Measurements from ENCODE around the gene OR52M1. TPM values are rescaled to one million over a fixed set of nuclear protein-coding genes. Genes with fewer than 3 reads are reported as not detected.

Gene OR52M1
- total RNA-seq, 1 donor from 2014 or later: not detected

DNA sequence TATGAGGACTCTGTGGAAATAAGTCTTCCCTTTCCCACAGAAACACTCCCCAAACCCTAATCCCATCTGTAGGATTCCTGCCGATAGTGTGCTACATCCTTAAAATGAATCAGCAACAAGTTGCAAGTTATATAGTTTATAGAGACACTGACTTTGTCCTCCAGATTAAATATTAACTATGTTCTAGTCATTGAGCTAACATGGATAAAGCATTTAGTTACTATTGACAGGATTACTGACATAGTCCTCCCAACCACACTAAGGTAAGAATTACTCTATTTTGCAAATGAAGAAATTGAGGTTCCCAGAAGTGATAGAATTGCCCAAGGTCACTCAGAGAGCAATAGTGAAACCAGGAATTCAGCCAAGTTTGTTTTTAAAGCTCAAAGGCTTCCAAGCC lies 1.9 kb downstream of the OR52M1 start:
- Histone ChIP-seq H3K4me3 (no peak overlapping the region), H3K9me3 (no peaks in the 10 kb centered on the region), H3K27ac (no peak overlapping the region), H3K27me3 (no peaks in the 10 kb centered on the region), H3K36me3 (no peaks in the 10 kb centered on the region), H3K4me1 (no peaks in the 10 kb centered on the region)
- TF ChIP-seq POLR2A (IDR thresholded peaks at IDR 0.05) (no peak), POLR2AphosphoS5 (IDR thresholded peaks at IDR 0.05; ENCODE audit: insufficient read depth in 1 of 2, low read depth in 1 of 2) (no peak)
- TF ChIP-seq, protein P1, sequence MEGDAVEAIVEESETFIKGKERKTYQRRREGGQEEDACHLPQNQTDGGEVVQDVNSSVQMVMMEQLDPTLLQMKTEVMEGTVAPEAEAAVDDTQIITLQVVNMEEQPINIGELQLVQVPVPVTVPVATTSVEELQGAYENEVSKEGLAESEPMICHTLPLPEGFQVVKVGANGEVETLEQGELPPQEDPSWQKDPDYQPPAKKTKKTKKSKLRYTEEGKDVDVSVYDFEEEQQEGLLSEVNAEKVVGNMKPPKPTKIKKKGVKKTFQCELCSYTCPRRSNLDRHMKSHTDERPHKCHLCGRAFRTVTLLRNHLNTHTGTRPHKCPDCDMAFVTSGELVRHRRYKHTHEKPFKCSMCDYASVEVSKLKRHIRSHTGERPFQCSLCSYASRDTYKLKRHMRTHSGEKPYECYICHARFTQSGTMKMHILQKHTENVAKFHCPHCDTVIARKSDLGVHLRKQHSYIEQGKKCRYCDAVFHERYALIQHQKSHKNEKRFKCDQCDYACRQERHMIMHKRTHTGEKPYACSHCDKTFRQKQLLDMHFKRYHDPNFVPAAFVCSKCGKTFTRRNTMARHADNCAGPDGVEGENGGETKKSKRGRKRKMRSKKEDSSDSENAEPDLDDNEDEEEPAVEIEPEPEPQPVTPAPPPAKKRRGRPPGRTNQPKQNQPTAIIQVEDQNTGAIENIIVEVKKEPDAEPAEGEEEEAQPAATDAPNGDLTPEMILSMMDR (IDR thresholded peaks at IDR 0.05): no peak
- DNase-seq (ENCODE audit: extremely low spot score in 2 of 2): no peak
- intact Hi-C loops (cut with DNase I): no loop called here

DNA sequence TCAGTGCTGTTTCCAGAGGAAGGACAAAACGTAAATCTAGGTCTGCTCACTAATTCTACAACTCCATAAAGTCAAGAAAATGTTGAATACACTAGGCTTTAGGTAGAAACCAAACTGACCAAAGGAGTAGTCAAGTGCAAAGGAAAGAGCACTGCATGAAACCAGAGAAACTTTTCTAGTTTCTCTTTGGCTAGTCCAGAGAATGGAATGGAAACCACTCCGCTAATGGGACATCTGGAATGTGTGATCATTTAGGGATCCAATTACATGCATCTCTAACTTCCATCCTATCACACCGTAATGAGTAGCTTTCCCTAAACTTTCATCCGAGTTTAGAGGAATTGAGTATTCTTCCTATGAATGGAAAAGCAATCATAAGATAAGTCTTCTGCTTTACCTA lies 2.4 kb downstream of the OR52M1 start:
- no peaks in the 10 kb centered on the region for H3K4me1 ChIP-seq
- H3K9me3 ChIP-seq: no peaks in the 10 kb centered on the region
- no peaks in the 10 kb centered on the region for H3K36me3 ChIP-seq
- H3K4me3 ChIP-seq: no peak overlapping the region
- no peak for DNase-seq (ENCODE audit: extremely low spot score in 2 of 2)
- no peak overlapping the region for H3K27ac ChIP-seq
- no peaks in the 10 kb centered on the region for H3K27me3 ChIP-seq
- no peak for TF ChIP-seq POLR2AphosphoS5 (IDR thresholded peaks at IDR 0.05; ENCODE audit: insufficient read depth in 1 of 2, low read depth in 1 of 2)
- TF ChIP-seq, protein P1 (IDR thresholded peaks at IDR 0.05): no peak
- TF ChIP-seq POLR2A (IDR thresholded peaks at IDR 0.05): no peak
- intact Hi-C loops (cut with DNase I): no loop called here

DNA sequence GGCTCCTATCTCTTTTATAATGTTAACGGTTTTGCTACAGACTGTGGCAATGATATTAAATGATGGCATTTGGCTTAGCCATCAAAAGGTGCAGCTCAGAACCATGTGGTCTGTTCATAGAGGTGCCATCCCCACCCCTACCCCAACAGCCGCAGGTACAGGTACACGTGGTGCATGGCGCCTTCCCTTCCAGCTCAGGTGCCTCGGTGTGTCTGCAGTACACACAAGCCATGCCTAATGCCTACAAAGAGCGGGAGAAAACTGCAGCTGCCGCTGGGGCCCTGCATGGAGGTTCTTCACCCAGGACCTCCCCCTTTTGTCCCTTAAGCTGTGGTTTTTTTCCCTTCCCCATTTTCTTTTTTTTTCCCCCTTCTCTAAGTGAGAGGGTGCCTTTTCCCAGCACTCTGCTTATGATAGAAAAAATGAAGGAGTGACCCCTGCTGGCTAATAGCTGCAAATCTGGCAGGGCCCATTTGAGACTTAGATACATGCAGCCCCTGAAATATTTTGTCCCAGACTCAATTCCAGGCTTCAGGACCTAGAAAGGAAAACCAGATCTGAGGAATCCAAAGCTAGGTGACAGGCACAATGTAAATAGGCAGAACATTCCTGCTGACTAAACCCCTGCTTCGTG lies 6.5 kb downstream of the OR52M1 start:
- H3K9me3 ChIP-seq: no peaks in the 10 kb centered on the region
- H3K27me3 ChIP-seq: no peaks in the 10 kb centered on the region
- no peak for TF ChIP-seq POLR2AphosphoS5 (IDR thresholded peaks at IDR 0.05; ENCODE audit: insufficient read depth in 1 of 2, low read depth in 1 of 2)
- no peaks in the 10 kb centered on the region for H3K36me3 ChIP-seq
- H3K4me3 ChIP-seq: no peak overlapping the region
- DNase-seq (ENCODE audit: extremely low spot score in 2 of 2): no peak
- H3K27ac ChIP-seq: no peak overlapping the region
- intact Hi-C loops (cut with DNase I): no loop called here
- H3K4me1 ChIP-seq: no peaks in the 10 kb centered on the region

DNA sequence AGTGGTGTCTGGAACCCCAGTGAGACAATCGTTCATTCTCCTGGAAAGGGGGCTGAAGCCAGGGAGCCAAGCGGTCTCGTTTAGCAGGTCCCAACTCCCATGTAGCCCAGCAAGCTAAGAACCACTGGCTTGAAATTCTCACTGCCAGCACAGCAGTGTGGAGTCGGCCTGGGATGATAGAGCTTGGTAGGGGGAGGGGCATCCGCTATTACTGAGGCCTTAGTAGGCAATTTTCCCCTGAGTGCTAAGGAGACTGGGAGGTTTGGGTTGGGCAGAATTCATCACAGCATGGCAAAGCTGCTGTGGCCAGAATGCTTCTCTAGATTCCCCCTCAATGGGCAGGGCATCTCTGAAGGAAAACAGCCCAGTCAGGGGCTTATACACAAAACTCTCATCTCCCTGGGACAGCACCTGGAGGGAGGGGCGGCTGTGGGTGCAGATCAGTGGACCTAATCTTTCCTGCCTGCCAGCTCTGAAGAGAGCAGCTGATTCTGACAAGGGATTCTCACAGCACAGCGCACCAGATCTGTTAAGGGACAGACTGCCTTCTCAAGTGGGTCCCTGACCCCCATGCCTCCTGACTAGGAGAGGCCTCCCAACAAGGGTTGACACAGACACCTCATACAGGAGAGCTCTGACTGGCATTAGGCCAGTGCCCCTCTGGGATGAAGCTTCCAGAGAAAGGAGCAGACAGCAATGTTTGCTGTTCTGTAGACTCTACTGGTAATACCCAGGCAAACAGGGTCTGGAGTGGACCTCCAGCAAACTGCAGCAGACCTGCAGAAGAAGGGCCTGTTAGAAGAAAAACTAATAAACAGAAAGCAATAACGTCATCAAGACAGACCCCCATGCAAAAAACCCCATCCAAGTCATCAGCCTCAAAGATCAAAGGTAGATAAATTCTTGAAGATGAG lies 14.8 kb downstream of the OR52M1 start:
- H3K36me3 ChIP-seq: no peaks in the 10 kb centered on the region
- no peaks in the 10 kb centered on the region for H3K4me1 ChIP-seq
- no peak for DNase-seq (ENCODE audit: extremely low spot score in 2 of 2)
- no peaks in the 10 kb centered on the region for H3K27me3 ChIP-seq
- H3K27ac ChIP-seq: no peak overlapping the region
- H3K4me3 ChIP-seq: no peak overlapping the region
- no peak for TF ChIP-seq POLR2A (IDR thresholded peaks at IDR 0.05)
- TF ChIP-seq POLR2AphosphoS5 (IDR thresholded peaks at IDR 0.05; ENCODE audit: insufficient read depth in 1 of 2, low read depth in 1 of 2): no peak
- TF ChIP-seq, protein P1 (IDR thresholded peaks at IDR 0.05): no peak
- H3K9me3 ChIP-seq: no peaks in the 10 kb centered on the region
- intact Hi-C loops (cut with DNase I): no loop called here

DNA sequence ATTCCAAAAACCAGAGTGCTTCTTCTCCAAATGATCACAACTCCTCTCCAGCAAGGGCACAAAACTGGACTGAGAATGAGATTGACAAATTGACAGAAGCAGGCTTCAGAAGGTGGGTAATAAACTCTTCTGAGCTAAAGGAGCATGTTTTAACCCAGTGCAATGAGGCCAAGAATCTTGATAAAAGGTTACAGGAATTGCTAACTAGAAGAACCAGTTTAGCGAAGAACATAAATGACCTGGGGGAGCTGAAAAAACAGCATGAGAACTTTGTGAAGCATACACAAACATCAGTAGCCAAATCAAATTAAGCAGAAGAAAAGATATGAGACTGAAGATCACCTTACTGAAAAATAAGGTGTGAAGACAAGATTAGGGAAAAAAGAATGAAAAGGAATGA lies 15.5 kb downstream of the OR52M1 start:
- H3K27ac ChIP-seq: no peak overlapping the region
- no peaks in the 10 kb centered on the region for H3K36me3 ChIP-seq
- H3K4me1 ChIP-seq: no peaks in the 10 kb centered on the region
- intact Hi-C loops (cut with DNase I): no loop called here
- DNase-seq (ENCODE audit: extremely low spot score in 2 of 2): no peak
- TF ChIP-seq, protein P1 (IDR thresholded peaks at IDR 0.05): no peak
- TF ChIP-seq POLR2A (IDR thresholded peaks at IDR 0.05): no peak
- no peak for TF ChIP-seq POLR2AphosphoS5 (IDR thresholded peaks at IDR 0.05; ENCODE audit: insufficient read depth in 1 of 2, low read depth in 1 of 2)
- H3K27me3 ChIP-seq: no peaks in the 10 kb centered on the region
- H3K9me3 ChIP-seq: no peaks in the 10 kb centered on the region
- H3K4me3 ChIP-seq: no peak overlapping the region

Measured in vagina (tissue), 2 donors.